Liver (tissue), 3 donors: Measurements from ENCODE around the gene FGFR3.

Experiments
- EGR1 ChIP-seq, 2 donors: IDR thresholded peaks; 2 replicates each; pipeline ENCODE4 v1.6.1; 2016 to 2018; ENCODE audit warnings: antibody characterized with exemption in 2 of 2, low read depth in 2 of 2
- FOXA1 ChIP-seq: IDR thresholded peaks from 2 replicates; pipeline ENCODE4 v1.6.1; 2016; ENCODE audit warnings: antibody characterized with exemption
- FOXA2 ChIP-seq: IDR thresholded peaks from 2 replicates; pipeline ENCODE4 v1.6.1; 2016; ENCODE audit warnings: antibody characterized with exemption
- GABPA ChIP-seq, 2 donors: IDR thresholded peaks in 1 of 2; conservative IDR thresholded peaks in 1 of 2; 2 replicates each; pipeline ENCODE4 v1.6.1; 2016; ENCODE audit warnings: antibody characterized with exemption in 2 of 2, mild to moderate bottlenecking in 1 of 2, moderate library complexity in 1 of 2
- JUND ChIP-seq, 2 donors: IDR thresholded peaks; 2 replicates each; pipeline ENCODE4 v1.6.1; 2016; ENCODE audit warnings: antibody characterized with exemption in 2 of 2
- RAD21 ChIP-seq, 2 donors: IDR thresholded peaks; 2 replicates each; pipeline ENCODE4 v1.6.1; 2016; ENCODE audit warnings: antibody characterized with exemption in 2 of 2, mild to moderate bottlenecking in 2 of 2
- RXRA ChIP-seq, 2 donors: IDR thresholded peaks; 2 replicates each; pipeline ENCODE4 v1.6.1; 2017 to 2018; ENCODE audit warnings: antibody characterized with exemption in 2 of 2, mild to moderate bottlenecking in 1 of 2
- SP1 ChIP-seq: IDR thresholded peaks from 2 replicates; pipeline ENCODE4 v1.6.1; 2018; ENCODE audit warnings: antibody characterized with exemption, mild to moderate bottlenecking
- TAF1 ChIP-seq: conservative IDR thresholded peaks from 2 replicates; pipeline ENCODE4 v1.6.1; 2016; ENCODE audit warnings: antibody characterized with exemption, mild to moderate bottlenecking
- YY1 ChIP-seq: IDR thresholded peaks from 2 replicates; pipeline ENCODE4 v1.6.1; 2016; ENCODE audit warnings: antibody characterized with exemption, mild to moderate bottlenecking
- TF ChIP-seq, protein P1 (sequence below): fragments of 150-350 bp; IDR thresholded peaks from 2 replicates; pipeline ENCODE4 v1.5.1; 2017; ENCODE audit warnings: improper control_type of control experiment, low read depth, low read length; ENCODE audit not compliant: missing input control
- TF ChIP-seq, protein P2 (sequence below): IDR thresholded peaks from 2 replicates; pipeline ENCODE4 v1.6.1; 2016; ENCODE audit warnings: antibody characterized with exemption, mild to moderate bottlenecking
- TF ChIP-seq, protein P3 (sequence below): IDR thresholded peaks from 2 replicates; pipeline ENCODE4 v1.6.1; 2016; ENCODE audit warnings: antibody characterized with exemption
- donor health status: healthy.
- donor health status: healthy.

DNA sequence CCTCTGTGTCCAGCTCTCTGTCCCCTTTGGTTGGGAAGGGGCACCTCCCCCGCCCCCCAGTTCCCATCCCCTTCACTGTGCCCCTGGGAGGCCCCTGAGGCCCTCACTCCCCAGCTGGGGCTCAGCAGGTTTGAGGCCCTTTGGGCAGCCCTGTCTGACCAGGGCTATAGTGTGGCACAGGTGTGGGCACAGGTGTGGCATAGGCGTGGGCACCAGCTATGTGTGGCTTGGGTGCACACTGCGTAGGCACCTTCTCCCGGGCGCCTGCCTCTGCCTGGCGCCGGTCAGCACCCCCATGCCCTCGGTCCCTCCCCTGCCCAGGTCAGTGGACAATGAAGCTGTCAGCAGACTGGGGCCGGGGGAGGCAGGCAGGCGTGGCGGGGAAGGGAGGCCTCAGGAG, 7.5 kb upstream of the FGFR3 start:
- TF ChIP-seq, protein P1, sequence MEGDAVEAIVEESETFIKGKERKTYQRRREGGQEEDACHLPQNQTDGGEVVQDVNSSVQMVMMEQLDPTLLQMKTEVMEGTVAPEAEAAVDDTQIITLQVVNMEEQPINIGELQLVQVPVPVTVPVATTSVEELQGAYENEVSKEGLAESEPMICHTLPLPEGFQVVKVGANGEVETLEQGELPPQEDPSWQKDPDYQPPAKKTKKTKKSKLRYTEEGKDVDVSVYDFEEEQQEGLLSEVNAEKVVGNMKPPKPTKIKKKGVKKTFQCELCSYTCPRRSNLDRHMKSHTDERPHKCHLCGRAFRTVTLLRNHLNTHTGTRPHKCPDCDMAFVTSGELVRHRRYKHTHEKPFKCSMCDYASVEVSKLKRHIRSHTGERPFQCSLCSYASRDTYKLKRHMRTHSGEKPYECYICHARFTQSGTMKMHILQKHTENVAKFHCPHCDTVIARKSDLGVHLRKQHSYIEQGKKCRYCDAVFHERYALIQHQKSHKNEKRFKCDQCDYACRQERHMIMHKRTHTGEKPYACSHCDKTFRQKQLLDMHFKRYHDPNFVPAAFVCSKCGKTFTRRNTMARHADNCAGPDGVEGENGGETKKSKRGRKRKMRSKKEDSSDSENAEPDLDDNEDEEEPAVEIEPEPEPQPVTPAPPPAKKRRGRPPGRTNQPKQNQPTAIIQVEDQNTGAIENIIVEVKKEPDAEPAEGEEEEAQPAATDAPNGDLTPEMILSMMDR = no peak
- TF ChIP-seq GABPA (IDR thresholded peaks at IDR 0.05 in 1 of 2, conservative IDR thresholded peaks at IDR 0.05 in 1 of 2) = no peak
- no peak for TF ChIP-seq SP1
- TF ChIP-seq RAD21 (IDR thresholded peaks at IDR 0.05) = no peak
- TF ChIP-seq, protein P2, sequence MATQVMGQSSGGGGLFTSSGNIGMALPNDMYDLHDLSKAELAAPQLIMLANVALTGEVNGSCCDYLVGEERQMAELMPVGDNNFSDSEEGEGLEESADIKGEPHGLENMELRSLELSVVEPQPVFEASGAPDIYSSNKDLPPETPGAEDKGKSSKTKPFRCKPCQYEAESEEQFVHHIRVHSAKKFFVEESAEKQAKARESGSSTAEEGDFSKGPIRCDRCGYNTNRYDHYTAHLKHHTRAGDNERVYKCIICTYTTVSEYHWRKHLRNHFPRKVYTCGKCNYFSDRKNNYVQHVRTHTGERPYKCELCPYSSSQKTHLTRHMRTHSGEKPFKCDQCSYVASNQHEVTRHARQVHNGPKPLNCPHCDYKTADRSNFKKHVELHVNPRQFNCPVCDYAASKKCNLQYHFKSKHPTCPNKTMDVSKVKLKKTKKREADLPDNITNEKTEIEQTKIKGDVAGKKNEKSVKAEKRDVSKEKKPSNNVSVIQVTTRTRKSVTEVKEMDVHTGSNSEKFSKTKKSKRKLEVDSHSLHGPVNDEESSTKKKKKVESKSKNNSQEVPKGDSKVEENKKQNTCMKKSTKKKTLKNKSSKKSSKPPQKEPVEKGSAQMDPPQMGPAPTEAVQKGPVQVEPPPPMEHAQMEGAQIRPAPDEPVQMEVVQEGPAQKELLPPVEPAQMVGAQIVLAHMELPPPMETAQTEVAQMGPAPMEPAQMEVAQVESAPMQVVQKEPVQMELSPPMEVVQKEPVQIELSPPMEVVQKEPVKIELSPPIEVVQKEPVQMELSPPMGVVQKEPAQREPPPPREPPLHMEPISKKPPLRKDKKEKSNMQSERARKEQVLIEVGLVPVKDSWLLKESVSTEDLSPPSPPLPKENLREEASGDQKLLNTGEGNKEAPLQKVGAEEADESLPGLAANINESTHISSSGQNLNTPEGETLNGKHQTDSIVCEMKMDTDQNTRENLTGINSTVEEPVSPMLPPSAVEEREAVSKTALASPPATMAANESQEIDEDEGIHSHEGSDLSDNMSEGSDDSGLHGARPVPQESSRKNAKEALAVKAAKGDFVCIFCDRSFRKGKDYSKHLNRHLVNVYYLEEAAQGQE = no peak
- no peak for TF ChIP-seq YY1
- TF ChIP-seq TAF1 = no peak
- TF ChIP-seq FOXA1 = no peak
- TF ChIP-seq EGR1 (IDR thresholded peaks at IDR 0.05; ENCODE audit: low read depth in 2 of 2) = no peak
- no peak for TF ChIP-seq FOXA2
- TF ChIP-seq, protein P3, sequence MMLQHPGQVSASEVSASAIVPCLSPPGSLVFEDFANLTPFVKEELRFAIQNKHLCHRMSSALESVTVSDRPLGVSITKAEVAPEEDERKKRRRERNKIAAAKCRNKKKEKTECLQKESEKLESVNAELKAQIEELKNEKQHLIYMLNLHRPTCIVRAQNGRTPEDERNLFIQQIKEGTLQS = no peak
- TF ChIP-seq RXRA (IDR thresholded peaks at IDR 0.05) = no peak
- no peak for TF ChIP-seq JUND (IDR thresholded peaks at IDR 0.05)
